MM.1S (cell line): ENCODE results near the gene MC2R.

ENCODE experiments used
- DNase-seq: peaks from one replicate; pipeline ENCODE4 v3.0.0-alpha.2; 2015
- H2AFZ ChIP-seq: fragments of 300-600 bp; sonication (generic); 2 replicates; pipeline ENCODE4 v1.6.0; 2016; ENCODE audit warnings: antibody characterized with exemption, low read length
- H3F3A ChIP-seq: fragments of 300-600 bp; sonication (generic); 2 replicates; pipeline ENCODE4 v1.6.1; 2016; ENCODE audit warnings: mild to moderate bottlenecking, antibody characterized with exemption, low read length, moderate library complexity, mixed read lengths; ENCODE audit not compliant: insufficient read depth
- H3K27ac ChIP-seq: fragments of 300-600 bp; sonication (generic); 2 replicates; pipeline ENCODE4 v1.5.1; 2016; ENCODE audit warnings: mild to moderate bottlenecking, low read length
- H3K27me3 ChIP-seq: fragments of 300-600 bp; sonication (generic); replicated peaks from 2 replicates; pipeline ENCODE4 v1.6.0; 2016; ENCODE audit warnings: low read length; ENCODE audit not compliant: insufficient read depth
- H3K36me3 ChIP-seq: fragments of 300-600 bp; sonication (generic); replicated peaks from 2 replicates; pipeline ENCODE4 v1.6.1; 2016; ENCODE audit warnings: mild to moderate bottlenecking, low read length, mixed read lengths; ENCODE audit not compliant: insufficient read depth
- H3K4me1 ChIP-seq: fragments of 300-600 bp; sonication (generic); 2 replicates; pipeline ENCODE4 v1.6.1; 2016; ENCODE audit warnings: low read length, mixed read lengths
- H3K4me2 ChIP-seq: fragments of 300-600 bp; sonication (generic); 2 replicates; pipeline ENCODE4 v1.6.0; 2016; ENCODE audit warnings: low read depth, low read length
- H3K4me3 ChIP-seq: fragments of 300-600 bp; sonication (generic); 2 replicates; pipeline ENCODE4 v1.5.1; 2016; ENCODE audit warnings: low read length, mixed read lengths
- H3K79me2 ChIP-seq: fragments of 300-600 bp; sonication (generic); 2 replicates; pipeline ENCODE4 v1.6.1; 2016; ENCODE audit warnings: mixed run types, low read length, mixed read lengths
- H3K9ac ChIP-seq: fragments of 300-600 bp; sonication (generic); 2 replicates; pipeline ENCODE4 v1.6.1; 2016; ENCODE audit warnings: low read length, mixed read lengths
- H3K9me2 ChIP-seq: fragments of 300-600 bp; sonication (generic); replicated peaks from 2 replicates; pipeline ENCODE4 v1.6.1; 2016; ENCODE audit warnings: mild to moderate bottlenecking, low read length, mixed read lengths; ENCODE audit not compliant: insufficient read depth
- H3K9me3 ChIP-seq: fragments of 300-600 bp; sonication (generic); replicated peaks from 2 replicates; pipeline ENCODE4 v1.6.1; 2016; ENCODE audit warnings: mild to moderate bottlenecking, low read length, mixed read lengths; ENCODE audit not compliant: insufficient read depth
- H4K20me1 ChIP-seq: fragments of 300-600 bp; sonication (generic); 2 replicates; pipeline ENCODE4 v1.6.1; 2016; ENCODE audit warnings: mild to moderate bottlenecking, low read length, moderate library complexity, mixed read lengths; ENCODE audit not compliant: insufficient read depth
- EZH2 ChIP-seq: fragments of 300-600 bp; sonication (generic); optimal IDR thresholded peaks from 2 replicates; pipeline ENCODE3; 2017; ENCODE audit warnings: low read depth, mild to moderate bottlenecking, antibody characterized with exemption, low read length, mixed read lengths
- EZH2phosphoT487 ChIP-seq: fragments of 300-600 bp; sonication (generic); IDR thresholded peaks from 2 replicates; pipeline ENCODE4 v1.6.1; 2018; ENCODE audit warnings: antibody characterized with exemption, low read length
- TF ChIP-seq, protein P1 (sequence below): fragments of 300-600 bp; sonication (generic); IDR thresholded peaks from 2 replicates; pipeline ENCODE4 v1.5.1; 2016; ENCODE audit warnings: antibody characterized with exemption, low read length, mixed read lengths

The MC2R gene

GRCh38 chr18:13890761-13891361 is 24.5 kb downstream of the MC2R start:
- Histone ChIP-seq H3K9me3 (no peaks in the 10 kb centered on the region), H3K4me2 (no peak overlapping the region), H3K4me1 (no peaks in the 10 kb centered on the region), H4K20me1 (no peaks in the 10 kb centered on the region), H3K27ac (no peak overlapping the region), H3F3A (no peaks in the 10 kb centered on the region), H3K9me2 (no peaks in the 10 kb centered on the region), H3K27me3 (no peaks in the 10 kb centered on the region), H3K36me3 (no peaks in the 10 kb centered on the region), H2AFZ (no peak overlapping the region), H3K79me2 (no peaks in the 10 kb centered on the region), H3K4me3 (no peak overlapping the region), H3K9ac (no peak overlapping the region)
- DNase-seq = no peak
- TF ChIP-seq, protein P1, sequence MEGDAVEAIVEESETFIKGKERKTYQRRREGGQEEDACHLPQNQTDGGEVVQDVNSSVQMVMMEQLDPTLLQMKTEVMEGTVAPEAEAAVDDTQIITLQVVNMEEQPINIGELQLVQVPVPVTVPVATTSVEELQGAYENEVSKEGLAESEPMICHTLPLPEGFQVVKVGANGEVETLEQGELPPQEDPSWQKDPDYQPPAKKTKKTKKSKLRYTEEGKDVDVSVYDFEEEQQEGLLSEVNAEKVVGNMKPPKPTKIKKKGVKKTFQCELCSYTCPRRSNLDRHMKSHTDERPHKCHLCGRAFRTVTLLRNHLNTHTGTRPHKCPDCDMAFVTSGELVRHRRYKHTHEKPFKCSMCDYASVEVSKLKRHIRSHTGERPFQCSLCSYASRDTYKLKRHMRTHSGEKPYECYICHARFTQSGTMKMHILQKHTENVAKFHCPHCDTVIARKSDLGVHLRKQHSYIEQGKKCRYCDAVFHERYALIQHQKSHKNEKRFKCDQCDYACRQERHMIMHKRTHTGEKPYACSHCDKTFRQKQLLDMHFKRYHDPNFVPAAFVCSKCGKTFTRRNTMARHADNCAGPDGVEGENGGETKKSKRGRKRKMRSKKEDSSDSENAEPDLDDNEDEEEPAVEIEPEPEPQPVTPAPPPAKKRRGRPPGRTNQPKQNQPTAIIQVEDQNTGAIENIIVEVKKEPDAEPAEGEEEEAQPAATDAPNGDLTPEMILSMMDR = no peak
- TF ChIP-seq EZH2 (no peak), EZH2phosphoT487 (no peak)

DNA sequence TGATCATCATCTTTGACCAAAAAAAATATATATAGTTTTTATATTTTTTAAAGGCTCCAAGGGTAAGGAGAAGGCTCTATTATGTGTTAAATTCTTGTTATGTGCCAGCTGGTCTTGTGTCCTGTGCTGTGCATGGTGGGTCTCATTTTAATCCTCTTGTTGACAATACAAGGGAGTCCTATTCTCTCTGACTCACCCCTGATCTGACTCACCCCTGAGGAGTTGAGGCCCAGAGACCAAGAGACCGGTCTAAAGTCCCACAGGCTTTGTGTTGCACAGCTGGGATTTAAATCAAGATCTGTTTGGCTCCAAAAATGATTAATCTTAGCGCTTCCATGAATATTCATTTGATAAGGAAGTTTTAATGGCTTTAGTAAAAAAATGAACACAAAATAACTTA is 25.7 kb downstream of the MC2R start:
- no peak for DNase-seq
- no peaks in the 10 kb centered on the region for H4K20me1 ChIP-seq
- no peak overlapping the region for H3K4me3 ChIP-seq
- no peak overlapping the region for H3K27ac ChIP-seq
- H3K9me3 ChIP-seq = no peaks in the 10 kb centered on the region
- no peak overlapping the region for H3K4me2 ChIP-seq
- H3F3A ChIP-seq = no peaks in the 10 kb centered on the region
- no peaks in the 10 kb centered on the region for H3K27me3 ChIP-seq
- H3K79me2 ChIP-seq = no peaks in the 10 kb centered on the region
- no peaks in the 10 kb centered on the region for H3K4me1 ChIP-seq
- TF ChIP-seq EZH2 (no peak), EZH2phosphoT487 (no peak)
- TF ChIP-seq, protein P1 = no peak
- H3K9ac ChIP-seq = no peak overlapping the region
- H3K36me3 ChIP-seq = no peaks in the 10 kb centered on the region
- H2AFZ ChIP-seq = no peak overlapping the region
- no peaks in the 10 kb centered on the region for H3K9me2 ChIP-seq

DNA sequence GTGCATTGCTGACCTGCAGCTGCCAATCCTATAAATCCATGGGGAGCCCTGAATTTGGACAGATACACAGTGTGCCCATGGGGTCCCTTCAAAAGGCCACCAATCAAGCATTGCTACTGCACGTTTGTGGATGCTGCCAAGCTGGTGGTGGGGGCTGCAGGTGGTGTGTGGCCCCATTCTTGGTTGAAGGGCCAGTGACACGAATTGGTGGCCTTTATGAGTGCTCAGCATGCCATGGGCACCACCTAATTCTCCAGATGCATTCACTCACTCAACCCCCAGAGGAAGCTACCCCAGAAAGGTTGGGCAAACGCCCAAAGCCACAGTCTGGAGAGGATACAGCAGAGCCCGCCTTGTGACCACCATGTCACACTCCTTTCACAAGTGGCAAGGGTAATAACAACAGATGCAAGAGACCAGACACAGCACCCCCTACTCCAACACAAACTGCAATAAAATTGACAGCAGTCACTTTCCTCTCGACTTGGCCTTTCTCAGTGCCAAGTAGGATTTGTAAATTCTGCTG is 27.1 kb downstream of the MC2R start:
- Histone ChIP-seq H3K36me3 (no peaks in the 10 kb centered on the region), H3K27me3 (no peaks in the 10 kb centered on the region), H3K9ac (no peak overlapping the region), H3K79me2 (no peaks in the 10 kb centered on the region), H3K4me1 (no peaks in the 10 kb centered on the region), H3K27ac (no peak overlapping the region), H3K9me2 (no peaks in the 10 kb centered on the region), H3K4me3 (no peak overlapping the region), H2AFZ (no peak overlapping the region), H3K9me3 (no peaks in the 10 kb centered on the region), H3F3A (no peaks in the 10 kb centered on the region), H4K20me1 (no peaks in the 10 kb centered on the region), H3K4me2 (no peak overlapping the region)
- TF ChIP-seq, protein P1 = no peak
- TF ChIP-seq EZH2phosphoT487 (no peak), EZH2 (no peak)
- no peak for DNase-seq
